Measurements from ENCODE around the gene DMBX1. TPM values are rescaled to one million over a fixed set of nuclear protein-coding genes. Genes with fewer than 3 reads are reported as not detected.

The DMBX1 gene
- total RNA-seq, 2 donors from 2014 or later, result not detected

- Histone ChIP-seq H3K27me3 (no peaks in the 10 kb centered on the region), H3K4me3 (no peak overlapping the region), H3K4me1 (no peaks in the 10 kb centered on the region), H3K36me3 (no peaks in the 10 kb centered on the region), H3K27ac (no peak overlapping the region), H3K9me3 (no peaks in the 10 kb centered on the region)
- TF ChIP-seq, protein P1, sequence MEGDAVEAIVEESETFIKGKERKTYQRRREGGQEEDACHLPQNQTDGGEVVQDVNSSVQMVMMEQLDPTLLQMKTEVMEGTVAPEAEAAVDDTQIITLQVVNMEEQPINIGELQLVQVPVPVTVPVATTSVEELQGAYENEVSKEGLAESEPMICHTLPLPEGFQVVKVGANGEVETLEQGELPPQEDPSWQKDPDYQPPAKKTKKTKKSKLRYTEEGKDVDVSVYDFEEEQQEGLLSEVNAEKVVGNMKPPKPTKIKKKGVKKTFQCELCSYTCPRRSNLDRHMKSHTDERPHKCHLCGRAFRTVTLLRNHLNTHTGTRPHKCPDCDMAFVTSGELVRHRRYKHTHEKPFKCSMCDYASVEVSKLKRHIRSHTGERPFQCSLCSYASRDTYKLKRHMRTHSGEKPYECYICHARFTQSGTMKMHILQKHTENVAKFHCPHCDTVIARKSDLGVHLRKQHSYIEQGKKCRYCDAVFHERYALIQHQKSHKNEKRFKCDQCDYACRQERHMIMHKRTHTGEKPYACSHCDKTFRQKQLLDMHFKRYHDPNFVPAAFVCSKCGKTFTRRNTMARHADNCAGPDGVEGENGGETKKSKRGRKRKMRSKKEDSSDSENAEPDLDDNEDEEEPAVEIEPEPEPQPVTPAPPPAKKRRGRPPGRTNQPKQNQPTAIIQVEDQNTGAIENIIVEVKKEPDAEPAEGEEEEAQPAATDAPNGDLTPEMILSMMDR (IDR thresholded peaks at IDR 0.05), result no peak
- no peak for DNase-seq (ENCODE audit: low spot score)
These were observed 13.8 kb downstream of the DMBX1 start for GRCh38 chr1:46503421-46503820.

- DNase-seq (ENCODE audit: low spot score), result no peak
- no peak overlapping the region for H3K27ac ChIP-seq
- no peaks in the 10 kb centered on the region for H3K36me3 ChIP-seq
- TF ChIP-seq, protein P1 (IDR thresholded peaks at IDR 0.05), result no peak
- H3K4me1 ChIP-seq, result no peaks in the 10 kb centered on the region
- H3K4me3 ChIP-seq, result no peak overlapping the region
- no peaks in the 10 kb centered on the region for H3K27me3 ChIP-seq
- H3K9me3 ChIP-seq, result no peaks in the 10 kb centered on the region
These were observed 17.0 kb downstream of the DMBX1 start for GRCh38 chr1:46506470-46507219.

GRCh38 chr1:46508757-46509156 lies 19.1 kb downstream of the DMBX1 start:
- H3K36me3 ChIP-seq, result no peaks in the 10 kb centered on the region
- no peaks in the 10 kb centered on the region for H3K9me3 ChIP-seq
- DNase-seq (ENCODE audit: low spot score), result no peak
- H3K4me1 ChIP-seq, result no peaks in the 10 kb centered on the region
- H3K27me3 ChIP-seq, result no peaks in the 10 kb centered on the region
- no peak overlapping the region for H3K27ac ChIP-seq
- H3K4me3 ChIP-seq, result no peak overlapping the region
- TF ChIP-seq, protein P1 (IDR thresholded peaks at IDR 0.05), result no peak

- no peaks in the 10 kb centered on the region for H3K9me3 ChIP-seq
- H3K27me3 ChIP-seq, result no peaks in the 10 kb centered on the region
- TF ChIP-seq, protein P1 (IDR thresholded peaks at IDR 0.05), result no peak
- no peaks in the 10 kb centered on the region for H3K4me1 ChIP-seq
- H3K36me3 ChIP-seq, result no peaks in the 10 kb centered on the region
- no peak for DNase-seq (ENCODE audit: low spot score)
- no peak overlapping the region for H3K4me3 ChIP-seq
- H3K27ac ChIP-seq, result no peak overlapping the region
These were observed 20.8 kb downstream of the DMBX1 start for GRCh38 chr1:46510341-46510997.

GRCh38 chr1:46510998-46511365 lies 21.3 kb downstream of the DMBX1 start:
- H3K4me1 ChIP-seq, result no peaks in the 10 kb centered on the region
- no peaks in the 10 kb centered on the region for H3K9me3 ChIP-seq
- no peaks in the 10 kb centered on the region for H3K27me3 ChIP-seq
- TF ChIP-seq, protein P1 (IDR thresholded peaks at IDR 0.05), result no peak
- no peak overlapping the region for H3K27ac ChIP-seq
- no peak overlapping the region for H3K4me3 ChIP-seq
- no peak for DNase-seq (ENCODE audit: low spot score)
- H3K36me3 ChIP-seq, result no peaks in the 10 kb centered on the region

All from right atrium auricular region (tissue), 2 donors.